SK-MEL-5 (cell line): Measurements from ENCODE around the gene MED15. TPM values are rescaled to one million over a fixed set of nuclear protein-coding genes. Genes with fewer than 3 reads are reported as not detected.

Experiments used
- DNase-seq: peaks from one replicate; pipeline ENCODE4 v3.0.0-alpha.2; 2016; ENCODE audit warnings: low read depth, low spot score
- in situ Hi-C: cut with HindIII; loops from 2 replicates; pipeline ENCODE4 v1.10.0; 2016; ENCODE audit warnings: low sequenced_read_pairs, high pct_unique_total_duplicates, low pct_unique_long_range_greater_than_20kb
- total RNA-seq: library from RNA; depleted of rRNA; stranded (reverse); fragments of >200 nt; shearing (Covaris generic); gene quantifications from 2 replicates; pipeline ENCODE4 v1.2.3, GENCODE V29; 2014

MED15 gene
- total RNA-seq, 1 experiment from 2014 or later, result 86.9 TPM

GRCh38 chr22:20523086-20523983 is 15.9 kb downstream of the MED15 start:
- DNase-seq, result peak; percentile 98
- in situ Hi-C loops, result no loop called here

GRCh38 chr22:20524004-20524481 is 16.6 kb downstream of the MED15 start:
- peak; percentile 75 for DNase-seq
- in situ Hi-C loops, result no loop called here

DNA sequence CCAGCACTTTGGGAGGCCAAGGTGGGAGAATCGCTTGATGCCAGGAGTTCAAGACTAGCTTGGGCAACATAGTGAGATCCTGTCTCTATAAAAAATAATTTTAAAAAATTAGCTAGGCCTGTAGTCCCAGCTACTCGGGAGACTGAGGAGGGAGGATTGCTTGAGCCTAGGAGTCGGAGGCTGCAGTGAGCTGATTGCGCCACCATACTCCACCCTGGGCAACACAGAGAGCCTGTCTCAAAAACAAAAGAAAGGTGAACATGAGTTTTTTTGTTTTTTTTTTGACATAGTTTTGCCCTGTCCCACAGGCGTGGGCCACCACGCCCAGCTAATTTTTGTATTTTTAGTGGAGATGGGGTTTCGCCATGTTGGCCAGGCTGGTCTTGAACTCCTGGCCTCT is 17.6 kb downstream of the MED15 start:
- DNase-seq, result no peak
- in situ Hi-C loops, result no loop called here

DNA sequence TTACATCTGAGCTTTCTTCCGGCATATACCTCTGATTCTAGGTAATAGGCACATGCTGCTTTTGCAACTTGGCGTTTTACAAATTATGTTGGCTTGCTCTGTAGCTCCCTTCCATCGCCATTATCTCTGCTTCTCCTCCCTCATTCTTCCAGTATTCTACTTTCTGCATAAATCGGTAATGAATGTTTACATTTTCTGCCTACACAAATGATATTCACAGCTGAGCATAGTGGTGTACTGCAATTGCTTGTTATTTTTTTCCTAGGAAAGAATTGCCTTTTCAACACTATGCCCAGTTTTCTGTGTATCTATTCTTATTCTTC is 18.9 kb downstream of the MED15 start:
- no peak for DNase-seq
- in situ Hi-C loops, result no loop called here

GRCh38 chr22:20526628-20527355 is 19.4 kb downstream of the MED15 start:
- in situ Hi-C loops, result no loop called here
- DNase-seq, result peak; percentile 90

- DNase-seq, result no peak
- in situ Hi-C loops, result no loop called here
Observed at GRCh38 chr22:20528405-20528978, 21.1 kb downstream of the MED15 start.

DNA sequence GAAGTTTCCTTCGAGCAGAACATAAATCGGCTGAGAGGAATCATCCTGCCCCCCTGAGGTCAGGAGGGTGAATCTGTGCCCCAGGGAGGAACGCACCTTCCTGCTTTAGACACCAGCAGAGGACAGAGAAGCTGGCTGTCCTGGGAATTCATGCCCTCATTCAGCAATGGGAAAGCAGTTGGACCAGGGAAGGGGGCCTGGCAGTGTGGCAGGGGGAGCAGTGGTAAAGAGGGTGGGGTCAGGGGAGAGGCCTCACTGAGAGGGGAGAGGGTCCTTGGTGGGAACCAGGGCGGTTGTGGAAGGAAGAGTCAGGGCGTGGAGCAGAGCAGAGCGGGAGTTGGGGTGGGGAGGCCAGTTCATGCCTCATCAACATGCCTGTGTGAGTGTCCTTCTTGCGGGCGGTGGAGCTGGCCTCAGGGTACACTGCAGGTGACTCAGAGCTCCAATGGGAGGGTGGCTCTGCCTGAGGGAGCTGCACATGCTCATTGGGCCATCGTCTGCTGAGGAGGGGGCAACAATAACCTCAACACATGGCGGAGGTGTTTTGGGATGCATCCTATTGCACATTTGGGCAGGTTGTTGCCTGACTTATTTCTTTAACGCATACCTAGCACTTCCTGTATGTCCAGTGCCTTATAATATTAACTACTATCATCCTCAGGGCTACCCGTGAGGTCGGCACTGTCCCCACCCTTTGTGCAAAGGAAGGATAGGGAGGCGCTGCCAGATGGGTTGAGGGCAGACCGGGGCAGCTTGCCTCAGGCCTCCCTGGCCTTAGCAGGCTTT is 23.2 kb downstream of the MED15 start:
- DNase-seq, result no peak
- in situ Hi-C loops, result no loop called here

GRCh38 chr22:20531154-20531403 is 23.7 kb downstream of the MED15 start:
- in situ Hi-C loops, result no loop called here

GRCh38 chr22:20531404-20532201 is 24.2 kb downstream of the MED15 start:
- in situ Hi-C loops, result no loop called here
- DNase-seq, result peak; percentile 60

More at GRCh38 chr22:20531154-20531403, 23.7 kb downstream of the MED15 start:
- DNase-seq, result no peak

DNA sequence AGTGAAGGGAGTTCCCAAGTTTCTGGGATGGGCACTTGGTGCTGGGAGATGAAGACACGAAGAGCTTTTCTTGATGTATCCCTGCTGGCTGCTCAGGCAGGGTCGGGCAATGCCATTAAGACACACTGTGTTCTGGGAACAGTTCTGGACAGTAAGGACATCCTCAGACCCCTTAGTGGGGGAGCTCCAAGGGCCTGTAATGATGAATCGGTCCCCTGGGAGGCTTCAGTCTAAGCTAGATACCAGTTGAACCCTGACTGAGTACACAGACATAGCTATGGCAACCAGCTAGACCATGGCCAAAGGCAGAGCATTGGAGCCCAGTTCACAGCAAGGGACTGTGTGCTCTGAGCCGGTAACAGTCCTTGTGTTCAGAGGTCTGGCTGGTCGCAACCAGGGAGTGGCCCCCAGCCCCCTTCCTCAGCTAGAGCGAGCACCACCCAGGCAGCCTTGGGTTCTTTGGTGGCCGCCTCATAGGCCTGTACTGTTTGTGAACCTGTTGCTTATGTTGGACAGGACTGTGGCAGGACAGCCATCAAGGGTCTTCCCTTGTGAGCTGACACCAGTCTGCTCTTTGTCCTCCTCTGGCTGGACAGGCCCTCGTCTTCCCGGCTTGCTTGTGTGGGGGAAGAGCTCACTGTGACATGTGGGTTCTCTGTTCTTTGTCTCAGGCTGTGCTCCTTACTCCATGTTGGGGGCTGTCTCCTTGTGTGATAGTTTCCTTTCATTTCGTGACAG is 25.0 kb downstream of the MED15 start:
- DNase-seq, result no peak
- in situ Hi-C loops, result no loop called here

GRCh38 chr22:20533095-20533878 is 25.9 kb downstream of the MED15 start:
- no peak for DNase-seq
- in situ Hi-C loops, result no loop called here

- in situ Hi-C loops, result no loop called here
- no peak for DNase-seq
Observed at GRCh38 chr22:20533879-20534265, 26.5 kb downstream of the MED15 start.

GRCh38 chr22:20536590-20537324 is 29.3 kb downstream of the MED15 start:
- no peak for DNase-seq
- in situ Hi-C loops, result no loop called here

DNA sequence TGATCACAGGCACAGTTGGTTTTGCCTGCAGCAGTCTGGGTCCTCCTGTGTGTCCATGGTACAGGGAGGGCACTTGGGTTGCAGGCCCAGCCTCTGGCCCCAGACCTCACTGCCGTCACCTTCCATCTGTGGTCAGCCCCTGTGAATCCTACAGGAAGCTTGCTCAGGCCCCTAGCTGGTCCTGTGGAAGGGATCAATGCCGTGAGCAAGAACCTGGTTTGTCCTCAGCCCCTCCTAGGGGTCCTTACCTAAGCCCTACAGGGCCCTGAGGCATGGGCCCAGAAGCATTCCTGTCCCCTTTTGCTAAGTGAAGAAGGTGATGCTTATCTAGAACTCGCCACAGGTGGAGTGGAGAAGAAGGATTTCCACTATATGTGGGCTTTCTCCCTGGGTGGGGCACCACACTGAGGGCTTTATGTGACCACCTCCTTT is 29.9 kb downstream of the MED15 start:
- DNase-seq, result no peak
- in situ Hi-C loops, result no loop called here

DNA sequence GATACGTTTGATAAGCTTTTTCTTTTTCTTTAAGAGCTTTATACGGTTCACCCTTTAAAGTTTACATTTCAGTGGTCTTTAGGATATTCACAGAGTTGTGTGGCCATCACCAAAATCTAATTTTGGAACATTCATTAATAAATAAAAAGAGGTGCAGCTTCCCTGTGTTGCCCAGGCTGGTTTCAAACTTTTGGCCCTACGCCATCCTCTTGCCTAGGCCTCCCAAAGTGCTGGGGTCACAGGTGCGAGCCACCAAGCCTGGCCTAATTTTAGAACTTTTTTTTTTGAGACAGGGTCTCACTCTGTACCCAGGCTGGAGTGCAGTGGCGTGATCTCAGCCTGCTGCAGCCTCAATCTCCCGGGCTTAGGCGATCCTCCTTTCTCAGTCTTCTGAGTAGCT is 30.6 kb downstream of the MED15 start:
- in situ Hi-C loops, result no loop called here

More for the DNA sequence above, 30.6 kb downstream of the MED15 start:
- DNase-seq, result no peak
